ENCODE results near the gene POPDC3. TPM values are rescaled to one million over a fixed set of nuclear protein-coding genes. Genes with fewer than 3 reads are reported as not detected.

Gene POPDC3
- total RNA-seq, 1 donor from 2014 or later: 0.86 TPM

DNA sequence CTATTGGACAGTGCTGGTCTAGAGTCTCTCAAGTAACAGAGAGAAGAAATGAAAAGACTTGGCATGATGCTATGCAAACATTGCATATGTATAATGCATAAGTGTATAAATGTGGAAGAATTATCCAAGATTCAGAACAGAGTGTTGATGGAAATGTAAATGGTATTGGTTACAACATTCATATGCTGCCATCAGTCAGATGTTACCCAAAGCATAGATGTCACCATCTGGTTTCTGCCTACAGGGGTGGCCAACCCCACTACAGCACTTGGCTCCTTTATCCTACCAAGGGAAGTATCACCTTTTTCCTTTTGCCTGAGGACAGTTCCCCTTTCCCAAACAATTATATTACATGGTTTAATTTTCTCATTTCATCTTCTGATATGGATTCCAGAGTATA lies 11.9 kb downstream of the POPDC3 start:
- H3K27ac Mint-ChIP-seq (ENCODE audit: unreplicated experiment): no peak overlapping the region
- no peaks in the 10 kb centered on the region for H3K27me3 Mint-ChIP-seq (ENCODE audit: low read depth)
- DNase-seq (ENCODE audit: low read depth, low spot score): no peak
- H3K4me1 Mint-ChIP-seq: peaks cover 22% of the 10 kb centered on the region
- H3K36me3 Mint-ChIP-seq (ENCODE audit: low read depth): no peaks in the 10 kb centered on the region
- H3K9me3 Mint-ChIP-seq: no peaks in the 10 kb centered on the region
- no peak overlapping the region for H3K4me3 Mint-ChIP-seq
- TF ChIP-seq, protein P1, sequence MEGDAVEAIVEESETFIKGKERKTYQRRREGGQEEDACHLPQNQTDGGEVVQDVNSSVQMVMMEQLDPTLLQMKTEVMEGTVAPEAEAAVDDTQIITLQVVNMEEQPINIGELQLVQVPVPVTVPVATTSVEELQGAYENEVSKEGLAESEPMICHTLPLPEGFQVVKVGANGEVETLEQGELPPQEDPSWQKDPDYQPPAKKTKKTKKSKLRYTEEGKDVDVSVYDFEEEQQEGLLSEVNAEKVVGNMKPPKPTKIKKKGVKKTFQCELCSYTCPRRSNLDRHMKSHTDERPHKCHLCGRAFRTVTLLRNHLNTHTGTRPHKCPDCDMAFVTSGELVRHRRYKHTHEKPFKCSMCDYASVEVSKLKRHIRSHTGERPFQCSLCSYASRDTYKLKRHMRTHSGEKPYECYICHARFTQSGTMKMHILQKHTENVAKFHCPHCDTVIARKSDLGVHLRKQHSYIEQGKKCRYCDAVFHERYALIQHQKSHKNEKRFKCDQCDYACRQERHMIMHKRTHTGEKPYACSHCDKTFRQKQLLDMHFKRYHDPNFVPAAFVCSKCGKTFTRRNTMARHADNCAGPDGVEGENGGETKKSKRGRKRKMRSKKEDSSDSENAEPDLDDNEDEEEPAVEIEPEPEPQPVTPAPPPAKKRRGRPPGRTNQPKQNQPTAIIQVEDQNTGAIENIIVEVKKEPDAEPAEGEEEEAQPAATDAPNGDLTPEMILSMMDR (conservative IDR thresholded peaks at IDR 0.05): no peak

DNA sequence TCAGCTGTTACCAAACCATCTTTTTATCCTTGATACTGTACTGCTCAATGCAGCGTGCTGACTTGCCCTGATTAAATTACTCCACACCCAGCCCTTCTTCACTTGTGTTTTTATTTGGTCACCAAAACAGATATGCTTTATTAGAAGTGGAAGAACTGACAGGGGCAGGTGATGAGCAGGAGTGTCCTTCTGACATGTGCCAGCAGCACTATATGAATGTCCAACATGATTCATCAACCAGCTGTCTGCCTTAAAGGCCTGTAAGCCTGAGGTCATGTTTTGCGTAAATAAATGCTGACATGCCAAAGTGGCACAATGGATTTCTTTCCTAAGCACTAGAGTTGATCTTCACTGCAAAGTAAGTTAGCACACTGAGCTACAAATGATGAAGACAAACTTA lies 15.4 kb downstream of the POPDC3 start:
- Mint-ChIP-seq H3K9me3 (no peaks in the 10 kb centered on the region), H3K4me3 (no peak overlapping the region), H3K36me3 (ENCODE audit: low read depth) (no peaks in the 10 kb centered on the region), H3K27ac (ENCODE audit: unreplicated experiment) (no peak overlapping the region), H3K27me3 (ENCODE audit: low read depth) (no peaks in the 10 kb centered on the region), H3K4me1 (peaks cover 22% of the 10 kb centered on the region)
- TF ChIP-seq, protein P1 (conservative IDR thresholded peaks at IDR 0.05): no peak
- DNase-seq (ENCODE audit: low read depth, low spot score): no peak

DNA sequence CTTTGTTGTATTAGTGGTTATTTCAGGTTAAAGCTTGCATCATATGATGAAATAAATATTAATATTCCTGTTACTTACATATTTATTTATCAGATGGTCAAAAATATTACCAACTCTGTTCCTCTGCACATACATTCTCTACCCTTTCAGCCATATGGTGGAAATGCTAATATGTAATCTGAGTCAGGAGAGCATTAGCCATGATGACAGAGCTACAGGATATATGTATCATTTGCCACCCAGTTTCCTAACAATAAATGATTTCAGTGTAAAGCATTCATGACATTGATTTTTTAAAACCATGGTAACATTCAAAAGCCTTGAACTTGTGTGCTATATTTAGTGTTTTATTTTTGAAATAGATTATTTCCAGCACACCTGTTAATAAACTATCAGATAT lies 16.6 kb downstream of the POPDC3 start:
- no peak overlapping the region for H3K4me3 Mint-ChIP-seq
- TF ChIP-seq, protein P1 (conservative IDR thresholded peaks at IDR 0.05): no peak
- no peak overlapping the region for H3K27ac Mint-ChIP-seq (ENCODE audit: unreplicated experiment)
- peaks cover 22% of the 10 kb centered on the region for H3K4me1 Mint-ChIP-seq
- H3K9me3 Mint-ChIP-seq: no peaks in the 10 kb centered on the region
- no peaks in the 10 kb centered on the region for H3K27me3 Mint-ChIP-seq (ENCODE audit: low read depth)
- no peak for DNase-seq (ENCODE audit: low read depth, low spot score)
- no peaks in the 10 kb centered on the region for H3K36me3 Mint-ChIP-seq (ENCODE audit: low read depth)

DNA sequence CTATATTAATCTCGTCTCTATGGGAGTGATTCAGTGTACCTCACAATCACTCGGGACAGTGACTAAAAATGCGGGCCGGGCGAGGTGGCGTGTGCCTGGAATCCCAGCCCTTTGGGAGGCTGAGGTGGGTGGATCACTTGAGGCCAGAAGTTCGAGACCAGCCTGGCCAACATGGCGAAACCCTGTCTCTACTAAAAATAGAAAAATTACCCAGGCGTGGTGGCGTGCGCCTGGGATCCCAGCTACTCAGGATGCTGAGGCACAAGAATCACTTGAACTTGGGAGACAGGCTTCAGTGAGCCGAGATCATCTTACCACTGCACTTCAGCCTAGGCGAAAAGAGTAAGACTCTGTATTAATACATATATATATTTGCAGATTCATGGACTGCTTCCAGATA lies 17.4 kb downstream of the POPDC3 start:
- DNase-seq (ENCODE audit: low read depth, low spot score): no peak
- H3K27ac Mint-ChIP-seq (ENCODE audit: unreplicated experiment): no peak overlapping the region
- H3K36me3 Mint-ChIP-seq (ENCODE audit: low read depth): no peaks in the 10 kb centered on the region
- no peak overlapping the region for H3K4me3 Mint-ChIP-seq
- TF ChIP-seq, protein P1 (conservative IDR thresholded peaks at IDR 0.05): no peak
- peaks cover 22% of the 10 kb centered on the region for H3K4me1 Mint-ChIP-seq
- no peaks in the 10 kb centered on the region for H3K27me3 Mint-ChIP-seq (ENCODE audit: low read depth)
- H3K9me3 Mint-ChIP-seq: no peaks in the 10 kb centered on the region

DNA sequence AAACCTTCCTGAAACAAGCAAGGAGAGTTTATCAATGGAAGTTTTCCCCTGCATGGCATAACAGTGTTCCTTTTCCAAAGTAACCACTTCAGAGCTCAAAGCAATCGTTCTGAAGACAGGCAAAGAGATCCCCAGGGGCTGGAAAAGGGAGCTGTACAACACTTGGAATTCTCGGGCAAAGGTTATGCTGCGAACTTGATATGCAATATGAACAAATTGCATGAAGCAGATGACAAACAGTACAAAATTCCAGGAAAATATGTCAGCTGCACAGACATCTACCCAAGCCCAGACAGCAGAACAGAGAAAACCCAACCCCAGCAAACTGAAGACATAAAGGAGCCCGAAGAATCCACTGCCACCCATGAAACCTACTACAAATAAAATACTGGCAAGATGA lies 18.4 kb downstream of the POPDC3 start:
- no peak for DNase-seq (ENCODE audit: low read depth, low spot score)
- no peaks in the 10 kb centered on the region for H3K9me3 Mint-ChIP-seq

More for the DNA sequence above, 18.4 kb downstream of the POPDC3 start:
- TF ChIP-seq, protein P1 (conservative IDR thresholded peaks at IDR 0.05): no peak
- Mint-ChIP-seq H3K27me3 (ENCODE audit: low read depth) (no peaks in the 10 kb centered on the region), H3K36me3 (ENCODE audit: low read depth) (no peaks in the 10 kb centered on the region), H3K4me1 (peaks cover 22% of the 10 kb centered on the region), H3K4me3 (no peak overlapping the region), H3K27ac (ENCODE audit: unreplicated experiment) (no peak overlapping the region)

Data from neural crest cell (in vitro differentiated cells).